ENCODE measurements around the gene GLIPR2. TPM values are rescaled to one million over a fixed set of nuclear protein-coding genes. Genes with fewer than 3 reads are reported as not detected.
A peak's percentile ranks its signal among the peaks of the same experiment; 100 is the strongest.
"Not testable (repeated sequence)": the region's sequence is repeated elsewhere in the genome, so short reads cannot be mapped to it uniquely, and the experiment has no call there.

The GLIPR2 gene
- total RNA-seq, 4 donors from 2014 or later, result 51.3 to 84.9 (median 59.6) TPM

- Histone ChIP-seq H3K4me1 (peaks cover 0 to 5% (median 0%) of the 10 kb centered on the region in 4 donors), H3K4me3 (no peak overlapping the region), H3K27ac (replicated peaks in 1 of 4) (no peak overlapping the region), H3K27me3 (no peaks in the 10 kb centered on the region), H3K36me3 (peaks cover 4 to 31% (median 17%) of the 10 kb centered on the region in 4 donors), H3K9me3 (no peaks in the 10 kb centered on the region)
- WGBS, result 54% methylated on average over 7 of the region's 7 CpGs
- DNase-seq (ENCODE audit: extremely low spot score), result no peak
- intact Hi-C loops (cut with DNase I), result no loop called here
- TF ChIP-seq POLR2A (IDR thresholded peaks at IDR 0.05; ENCODE audit: low read depth), result no peak
- TF ChIP-seq EP300 (IDR thresholded peaks at IDR 0.05), result no peak
- TF ChIP-seq POLR2AphosphoS5 (IDR thresholded peaks at IDR 0.05), result no peak
- TF ChIP-seq, protein P1, sequence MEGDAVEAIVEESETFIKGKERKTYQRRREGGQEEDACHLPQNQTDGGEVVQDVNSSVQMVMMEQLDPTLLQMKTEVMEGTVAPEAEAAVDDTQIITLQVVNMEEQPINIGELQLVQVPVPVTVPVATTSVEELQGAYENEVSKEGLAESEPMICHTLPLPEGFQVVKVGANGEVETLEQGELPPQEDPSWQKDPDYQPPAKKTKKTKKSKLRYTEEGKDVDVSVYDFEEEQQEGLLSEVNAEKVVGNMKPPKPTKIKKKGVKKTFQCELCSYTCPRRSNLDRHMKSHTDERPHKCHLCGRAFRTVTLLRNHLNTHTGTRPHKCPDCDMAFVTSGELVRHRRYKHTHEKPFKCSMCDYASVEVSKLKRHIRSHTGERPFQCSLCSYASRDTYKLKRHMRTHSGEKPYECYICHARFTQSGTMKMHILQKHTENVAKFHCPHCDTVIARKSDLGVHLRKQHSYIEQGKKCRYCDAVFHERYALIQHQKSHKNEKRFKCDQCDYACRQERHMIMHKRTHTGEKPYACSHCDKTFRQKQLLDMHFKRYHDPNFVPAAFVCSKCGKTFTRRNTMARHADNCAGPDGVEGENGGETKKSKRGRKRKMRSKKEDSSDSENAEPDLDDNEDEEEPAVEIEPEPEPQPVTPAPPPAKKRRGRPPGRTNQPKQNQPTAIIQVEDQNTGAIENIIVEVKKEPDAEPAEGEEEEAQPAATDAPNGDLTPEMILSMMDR (IDR thresholded peaks at IDR 0.05), result no peak
These were observed 10.4 kb upstream of the GLIPR2 start for GRCh38 chr9:36126016-36126730.

- no peak for TF ChIP-seq POLR2AphosphoS5 (IDR thresholded peaks at IDR 0.05)
- TF ChIP-seq, protein P1 (IDR thresholded peaks at IDR 0.05), result no peak
- TF ChIP-seq EP300 (IDR thresholded peaks at IDR 0.05), result no peak
- TF ChIP-seq POLR2A (IDR thresholded peaks at IDR 0.05; ENCODE audit: low read depth), result no peak
- H3K27me3 ChIP-seq, result no peaks in the 10 kb centered on the region
- no peak overlapping the region for H3K27ac ChIP-seq (replicated peaks in 1 of 4)
- intact Hi-C loops (cut with DNase I), result no loop called here
- DNase-seq (ENCODE audit: extremely low spot score), result no peak
- H3K4me1 ChIP-seq, result peaks cover 0 to 5% (median 2%) of the 10 kb centered on the region in 4 donors
- H3K36me3 ChIP-seq, result peaks cover 0 to 15% (median 3%) of the 10 kb centered on the region in 4 donors
- H3K4me3 ChIP-seq, result no peak overlapping the region
- no peaks in the 10 kb centered on the region for H3K9me3 ChIP-seq
- WGBS, result 71% methylated on average over 5 of the region's 5 CpGs
These were observed 8.8 kb upstream of the GLIPR2 start for GRCh38 chr9:36127652-36128244.

DNA sequence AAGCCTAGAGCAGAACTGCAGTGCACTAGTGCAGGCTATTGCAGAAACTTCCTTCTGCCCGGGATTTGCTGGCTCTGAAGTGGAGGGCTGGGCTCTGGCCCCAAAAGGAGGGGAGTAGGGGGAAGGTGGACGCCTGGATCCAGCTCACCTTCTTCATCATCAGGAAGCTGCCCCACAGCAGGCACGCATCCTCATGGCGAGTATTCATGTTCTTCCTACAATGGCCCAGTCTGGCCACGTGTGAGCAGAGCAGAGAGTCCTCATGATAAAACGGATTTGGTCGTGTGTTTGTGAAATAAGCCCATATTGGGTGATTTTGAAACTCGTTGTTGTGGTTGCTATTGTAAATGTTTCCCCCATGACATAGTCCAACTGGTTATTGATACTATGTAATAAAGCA, 8.2 kb upstream of the GLIPR2 start:
- 81% methylated on average over 8 of the region's 8 CpGs for WGBS
- H3K27me3 ChIP-seq, result no peaks in the 10 kb centered on the region
- H3K36me3 ChIP-seq, result peaks cover 0 to 9% (median 0%) of the 10 kb centered on the region in 4 donors
- no peak overlapping the region for H3K27ac ChIP-seq (replicated peaks in 1 of 4)
- intact Hi-C loops (cut with DNase I), result no loop called here
- DNase-seq (ENCODE audit: extremely low spot score), result no peak
- H3K4me1 ChIP-seq, result peaks cover 0 to 5% (median 2%) of the 10 kb centered on the region in 4 donors
- H3K9me3 ChIP-seq, result no peaks in the 10 kb centered on the region
- TF ChIP-seq EP300 (IDR thresholded peaks at IDR 0.05) (no peak), POLR2A (IDR thresholded peaks at IDR 0.05; ENCODE audit: low read depth) (no peak), POLR2AphosphoS5 (IDR thresholded peaks at IDR 0.05) (no peak)
- TF ChIP-seq, protein P1 (IDR thresholded peaks at IDR 0.05), result no peak
- H3K4me3 ChIP-seq, result no peak overlapping the region

- Histone ChIP-seq H3K27me3 (no peaks in the 10 kb centered on the region), H3K4me1 (peaks cover 0 to 5% (median 2%) of the 10 kb centered on the region in 4 donors), H3K9me3 (no peaks in the 10 kb centered on the region), H3K36me3 (peaks cover 0 to 3% (median 0%) of the 10 kb centered on the region in 4 donors), H3K4me3 (no peak overlapping the region), H3K27ac (replicated peaks in 1 of 4) (no peak overlapping the region)
- intact Hi-C loops (cut with DNase I), result no loop called here
- TF ChIP-seq EP300 (IDR thresholded peaks at IDR 0.05) (no peak), POLR2AphosphoS5 (IDR thresholded peaks at IDR 0.05) (no peak), POLR2A (IDR thresholded peaks at IDR 0.05; ENCODE audit: low read depth) (no peak)
- TF ChIP-seq, protein P1 (IDR thresholded peaks at IDR 0.05), result no peak
- WGBS, result 88% methylated on average over 12 of the region's 12 CpGs
- no peak for DNase-seq (ENCODE audit: extremely low spot score)
These were observed 7.4 kb upstream of the GLIPR2 start for GRCh38 chr9:36129139-36129538.

DNA sequence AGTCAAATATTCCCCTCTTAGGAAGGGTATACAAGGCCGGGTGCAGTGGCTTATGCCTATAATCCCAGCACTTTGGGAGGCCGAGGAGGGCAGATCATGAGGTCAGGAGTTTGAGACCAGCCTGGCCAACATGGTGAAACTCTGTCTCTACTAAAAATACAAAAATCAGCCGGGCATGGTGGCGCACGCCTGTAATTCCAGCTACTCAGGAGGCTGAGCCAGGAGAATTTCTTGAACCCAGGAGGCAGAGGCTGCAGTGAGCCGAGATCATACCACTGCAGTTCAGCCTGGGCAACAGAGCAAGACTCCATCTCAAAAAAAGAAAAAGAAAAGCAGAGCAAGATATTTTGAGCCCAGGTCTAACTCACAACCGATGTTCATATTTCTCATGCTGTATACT, 4.9 kb upstream of the GLIPR2 start:
- H3K4me3 ChIP-seq; DNase-seq (ENCODE audit: extremely low spot score); H3K36me3 ChIP-seq; H3K27me3 ChIP-seq; H3K9me3 ChIP-seq: not testable (repeated sequence)
- Histone ChIP-seq H3K4me1 (peaks cover 5 to 15% (median 11%) of the 10 kb centered on the region in 4 donors), H3K27ac (replicated peaks in 1 of 4) (peak overlapping the region in 2 of 4 donors; percentile 27 to 59)
- 94% methylated on average over 7 of the region's 7 CpGs for WGBS
- intact Hi-C loops (cut with DNase I), result loop anchor here (5.0 kb wide), 1 partner anchor 36 kb away; the partner anchor contains the start of gene CCIN
